Activated naive CD8-positive, alpha-beta T cell (primary cell): ENCODE data around the gene ZCWPW2.
A peak's percentile ranks its signal among the peaks of the same experiment; 100 is the strongest.

ENCODE experiments used
- H3K27ac Mint-ChIP-seq: one replicate; pipeline ENCODE4 v1.8.0; 2021; ENCODE audit warnings: mixed read lengths
- H3K27me3 Mint-ChIP-seq: one replicate; pipeline ENCODE4 v1.8.0; 2021; ENCODE audit warnings: mixed read lengths
- H3K36me3 Mint-ChIP-seq: one replicate; pipeline ENCODE4 v1.8.0; 2021; ENCODE audit warnings: mixed read lengths
- H3K4me1 Mint-ChIP-seq: one replicate; pipeline ENCODE4 v1.8.0; 2021; ENCODE audit warnings: low read depth, mixed read lengths
- H3K4me3 Mint-ChIP-seq: one replicate; pipeline ENCODE4 v1.8.0; 2021; ENCODE audit warnings: mild to moderate bottlenecking, mixed read lengths
- H3K9me3 Mint-ChIP-seq: one replicate; pipeline ENCODE4 v1.8.0; 2021; ENCODE audit warnings: low read depth, mixed read lengths

The ZCWPW2 gene, protein sequence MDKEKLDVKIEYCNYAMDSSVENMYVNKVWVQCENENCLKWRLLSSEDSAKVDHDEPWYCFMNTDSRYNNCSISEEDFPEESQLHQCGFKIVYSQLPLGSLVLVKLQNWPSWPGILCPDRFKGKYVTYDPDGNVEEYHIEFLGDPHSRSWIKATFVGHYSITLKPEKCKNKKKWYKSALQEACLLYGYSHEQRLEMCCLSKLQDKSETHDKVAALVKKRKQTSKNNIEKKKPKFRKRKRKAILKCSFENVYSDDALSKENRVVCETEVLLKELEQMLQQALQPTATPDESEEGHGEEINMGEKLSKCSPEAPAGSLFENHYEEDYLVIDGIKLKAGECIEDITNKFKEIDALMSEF

GRCh38 chr3:28348629-28349468, at the start of gene ZCWPW2, which contains the start of gene AZI2:
Gene ZCWPW2 (plus strand): TSS chr3:28348721. CDS start chr3:28413069, 64,348 bp downstream.
Gene AZI2 (minus strand): TSS chr3:28348824. CDS start chr3:28340617, 8,207 bp downstream.
- H3K36me3 Mint-ChIP-seq, result peaks cover 13% of the 10 kb centered on the region
- H3K9me3 Mint-ChIP-seq, result peaks cover 4% of the 10 kb centered on the region
- H3K27ac Mint-ChIP-seq, result peak within 1 kb of the TSS; percentile 87
- H3K27me3 Mint-ChIP-seq, result no peaks in the 10 kb centered on the region
- H3K4me3 Mint-ChIP-seq, result peak within 1 kb of the TSS; percentile 92
- peaks cover 46% of the 10 kb centered on the region for H3K4me1 Mint-ChIP-seq

GRCh38 chr3:28299705-28300104, 48.8 kb upstream of the ZCWPW2 start:
- Mint-ChIP-seq H3K9me3 (no peaks in the 10 kb centered on the region), H3K36me3 (peaks cover 4% of the 10 kb centered on the region), H3K4me1 (peaks cover 15% of the 10 kb centered on the region), H3K27me3 (no peaks in the 10 kb centered on the region), H3K4me3 (no peak overlapping the region), H3K27ac (no peak overlapping the region)

- Mint-ChIP-seq H3K9me3 (no peaks in the 10 kb centered on the region), H3K36me3 (peaks cover 5% of the 10 kb centered on the region), H3K27ac (no peak overlapping the region), H3K4me1 (peaks cover 9% of the 10 kb centered on the region), H3K4me3 (no peak overlapping the region), H3K27me3 (no peaks in the 10 kb centered on the region)
Observed at GRCh38 chr3:28300345-28300962, 48.1 kb upstream of the ZCWPW2 start.

- Mint-ChIP-seq H3K36me3 (peaks cover 8% of the 10 kb centered on the region), H3K9me3 (no peaks in the 10 kb centered on the region), H3K27ac (no peak overlapping the region), H3K27me3 (no peaks in the 10 kb centered on the region), H3K4me3 (no peak overlapping the region), H3K4me1 (peaks cover 3% of the 10 kb centered on the region)
Observed at GRCh38 chr3:28301688-28302087, 46.8 kb upstream of the ZCWPW2 start.

DNA sequence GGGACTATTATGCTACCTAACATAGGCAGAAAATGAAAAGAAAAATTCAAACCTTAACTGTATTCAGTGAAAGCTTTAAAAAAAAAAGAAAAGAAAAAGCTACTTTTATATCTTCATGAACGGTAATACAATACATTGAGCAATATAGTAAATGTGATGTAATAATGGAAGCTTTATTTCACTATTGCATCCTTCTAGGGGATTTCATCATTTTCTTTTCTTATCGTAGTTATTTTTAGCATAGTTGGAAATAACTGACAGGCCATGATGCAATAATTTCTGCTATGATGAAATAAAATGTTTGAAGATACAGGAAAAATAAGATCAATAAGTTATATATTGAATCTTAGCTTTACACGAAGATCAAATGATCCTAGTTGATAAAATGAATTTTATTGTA, 40.3 kb upstream of the ZCWPW2 start:
- peaks cover 7% of the 10 kb centered on the region for H3K36me3 Mint-ChIP-seq

GRCh38 chr3:28315711-28316110, 32.8 kb upstream of the ZCWPW2 start:
- H3K4me1 Mint-ChIP-seq, result peaks cover under 1% of the 10 kb centered on the region
- no peaks in the 10 kb centered on the region for H3K9me3 Mint-ChIP-seq
- no peaks in the 10 kb centered on the region for H3K36me3 Mint-ChIP-seq
- no peaks in the 10 kb centered on the region for H3K27me3 Mint-ChIP-seq
- no peak overlapping the region for H3K4me3 Mint-ChIP-seq
- H3K27ac Mint-ChIP-seq, result no peak overlapping the region

More for the DNA sequence above, 40.3 kb upstream of the ZCWPW2 start:
- Mint-ChIP-seq H3K9me3 (no peaks in the 10 kb centered on the region), H3K27me3 (no peaks in the 10 kb centered on the region), H3K4me1 (peaks cover 1% of the 10 kb centered on the region), H3K27ac (no peak overlapping the region), H3K4me3 (no peak overlapping the region)

- Mint-ChIP-seq H3K27ac (no peak overlapping the region), H3K4me1 (peaks cover 6% of the 10 kb centered on the region)
Observed at GRCh38 chr3:28316226-28316625, 32.3 kb upstream of the ZCWPW2 start.

DNA sequence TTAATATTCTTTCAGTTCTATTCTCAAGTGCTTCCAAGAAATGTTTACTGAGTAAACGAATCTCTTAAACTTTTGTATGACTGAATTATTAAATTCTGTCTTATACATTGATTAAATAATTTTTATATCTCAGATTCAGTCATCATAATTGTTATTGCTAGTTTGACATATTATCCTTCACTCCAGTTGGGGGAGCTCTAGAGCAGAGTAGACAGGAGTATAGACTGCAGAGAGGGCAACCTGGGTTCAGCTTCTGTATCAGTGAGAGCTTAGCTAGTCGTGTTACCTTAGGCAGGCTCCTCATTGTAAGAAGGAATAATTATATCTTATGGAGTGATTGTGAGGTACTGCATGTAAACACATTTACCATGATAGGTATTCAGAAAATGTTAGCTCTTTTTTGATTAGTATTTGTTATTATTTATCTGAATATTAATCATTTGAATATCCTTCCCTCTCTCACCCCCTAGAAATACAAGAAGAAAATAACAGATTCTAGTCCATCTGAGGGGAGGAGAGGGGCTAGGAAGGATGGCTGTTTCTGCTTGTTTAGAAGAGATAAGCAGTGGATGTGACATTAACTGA, 31.0 kb upstream of the ZCWPW2 start:
- Mint-ChIP-seq H3K4me1 (peaks cover 6% of the 10 kb centered on the region), H3K4me3 (no peak overlapping the region), H3K27ac (no peak overlapping the region), H3K9me3 (no peaks in the 10 kb centered on the region), H3K27me3 (no peaks in the 10 kb centered on the region), H3K36me3 (no peaks in the 10 kb centered on the region)

More at GRCh38 chr3:28316226-28316625, 32.3 kb upstream of the ZCWPW2 start:
- Mint-ChIP-seq H3K36me3 (no peaks in the 10 kb centered on the region), H3K27me3 (no peaks in the 10 kb centered on the region), H3K9me3 (no peaks in the 10 kb centered on the region), H3K4me3 (no peak overlapping the region)

- Mint-ChIP-seq H3K36me3 (peaks cover 3% of the 10 kb centered on the region), H3K27me3 (no peaks in the 10 kb centered on the region), H3K9me3 (no peaks in the 10 kb centered on the region), H3K4me3 (no peak overlapping the region), H3K4me1 (peaks cover 11% of the 10 kb centered on the region), H3K27ac (no peak overlapping the region)
Observed at GRCh38 chr3:28320981-28321380, 27.5 kb upstream of the ZCWPW2 start.

DNA sequence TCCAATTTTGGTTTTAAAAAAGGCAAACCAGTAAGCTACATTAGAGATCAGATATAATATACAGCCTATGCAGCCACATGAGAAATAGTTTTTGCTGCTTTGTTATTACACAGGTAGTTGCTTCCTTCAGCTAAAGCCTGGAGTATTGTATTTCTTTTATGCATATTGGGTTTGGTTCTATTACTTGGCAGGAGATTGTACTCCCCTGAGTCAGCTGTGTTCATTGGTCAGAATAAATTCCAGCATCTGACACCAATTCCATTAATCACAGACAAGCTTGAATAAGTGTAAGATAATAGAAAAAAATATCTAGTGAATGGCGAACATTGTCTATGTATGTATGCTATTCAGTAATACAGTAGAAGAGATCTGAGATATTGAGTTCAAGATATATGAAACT, 26.1 kb upstream of the ZCWPW2 start:
- peaks cover 23% of the 10 kb centered on the region for H3K4me1 Mint-ChIP-seq
- no peak overlapping the region for H3K27ac Mint-ChIP-seq
- H3K4me3 Mint-ChIP-seq, result no peak overlapping the region
- H3K9me3 Mint-ChIP-seq, result no peaks in the 10 kb centered on the region
- no peaks in the 10 kb centered on the region for H3K27me3 Mint-ChIP-seq
- peaks cover 3% of the 10 kb centered on the region for H3K36me3 Mint-ChIP-seq

DNA sequence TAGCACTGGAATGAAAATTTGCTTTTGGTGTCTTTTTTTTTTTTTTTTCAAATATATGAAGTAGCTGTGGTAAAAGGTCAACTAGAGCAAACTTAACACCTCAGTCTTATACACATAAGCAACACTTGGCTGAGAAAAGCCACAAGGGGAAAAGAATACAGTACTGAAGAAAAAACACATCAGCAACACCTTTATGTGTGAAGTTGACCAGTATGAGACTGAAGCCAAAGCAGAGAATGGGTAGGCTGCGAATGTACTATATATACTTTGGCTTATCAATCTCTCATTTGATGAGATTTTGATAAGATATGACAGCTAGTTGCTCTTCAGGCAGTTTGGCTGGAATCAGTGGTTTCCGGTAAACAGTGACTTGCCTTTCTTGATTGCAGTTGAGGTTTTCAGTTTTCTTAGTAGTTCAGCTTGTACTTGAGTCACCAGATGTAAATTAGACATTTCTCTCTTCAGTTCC, 22.0 kb upstream of the ZCWPW2 start:
- H3K9me3 Mint-ChIP-seq, result no peaks in the 10 kb centered on the region
- no peak overlapping the region for H3K4me3 Mint-ChIP-seq
- H3K27me3 Mint-ChIP-seq, result no peaks in the 10 kb centered on the region
- H3K27ac Mint-ChIP-seq, result peak overlapping the region; percentile 8
- peaks cover 21% of the 10 kb centered on the region for H3K4me1 Mint-ChIP-seq
- H3K36me3 Mint-ChIP-seq, result peaks cover 5% of the 10 kb centered on the region

DNA sequence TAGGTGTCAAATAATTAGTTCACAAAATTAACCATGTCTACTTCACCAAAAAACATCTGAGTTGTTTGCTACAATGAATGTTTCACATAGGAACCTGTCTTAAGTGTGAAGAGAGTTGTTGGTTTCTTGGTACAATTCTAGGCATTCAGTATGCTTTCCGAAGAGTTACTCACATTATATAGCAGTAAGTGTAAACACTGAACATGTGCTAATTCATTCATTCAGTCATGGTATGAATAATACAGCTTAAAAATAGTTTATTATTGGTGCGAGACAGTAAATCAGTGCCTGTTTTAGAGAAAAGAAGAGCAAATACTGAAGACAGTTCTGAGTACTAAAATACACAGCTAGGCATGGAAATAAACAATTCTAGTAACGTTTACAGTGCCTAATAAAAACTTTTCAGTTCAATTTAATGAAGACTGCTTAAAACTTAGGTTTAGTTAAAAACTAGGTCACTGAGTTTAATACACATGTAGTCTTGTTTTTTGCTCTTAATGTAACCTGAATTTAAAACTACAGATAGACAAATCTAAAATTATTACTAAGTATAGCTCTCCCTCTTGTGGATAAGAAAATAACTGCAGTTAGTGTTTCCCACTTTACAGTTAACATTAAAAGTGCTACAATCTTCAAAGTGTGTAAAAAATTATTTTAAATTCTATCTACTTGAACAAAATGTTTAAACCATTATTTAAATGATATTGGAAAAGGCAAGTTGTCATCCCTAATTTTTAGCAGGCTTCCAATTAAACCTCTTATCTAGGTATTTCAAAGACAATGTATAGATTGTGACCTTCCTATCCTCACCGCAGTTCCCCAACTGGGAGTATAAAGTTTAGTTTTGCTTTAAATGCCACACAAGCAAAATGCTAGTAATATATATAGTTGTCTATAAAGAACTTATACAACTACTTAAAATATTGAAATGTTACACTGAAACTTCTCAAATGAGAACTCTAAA, 20.1 kb upstream of the ZCWPW2 start:
- Mint-ChIP-seq H3K9me3 (no peaks in the 10 kb centered on the region), H3K4me1 (peaks cover 21% of the 10 kb centered on the region), H3K36me3 (peaks cover 5% of the 10 kb centered on the region), H3K27ac (no peak overlapping the region), H3K4me3 (no peak overlapping the region), H3K27me3 (no peaks in the 10 kb centered on the region)

DNA sequence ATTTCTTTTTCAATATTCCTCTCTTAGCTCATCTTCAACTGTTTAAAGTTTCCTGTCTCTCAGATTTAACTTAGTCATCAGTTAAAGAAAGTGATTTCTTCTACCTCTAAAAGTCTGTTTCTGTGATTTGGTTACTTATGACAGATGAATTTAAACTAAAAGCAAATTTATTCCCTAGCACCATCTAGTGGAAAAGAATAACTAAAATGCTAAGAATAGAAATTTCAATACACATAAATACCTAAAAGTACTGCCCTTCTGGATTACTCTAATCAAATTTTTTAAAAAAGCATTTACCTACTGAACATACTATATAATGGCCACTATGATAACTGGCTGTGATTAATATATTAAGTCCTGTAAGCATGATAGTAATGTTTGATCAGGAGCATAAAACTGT, 14.0 kb upstream of the ZCWPW2 start:
- H3K27ac Mint-ChIP-seq, result no peak overlapping the region
- H3K36me3 Mint-ChIP-seq, result peaks cover 5% of the 10 kb centered on the region
- H3K27me3 Mint-ChIP-seq, result no peaks in the 10 kb centered on the region
- H3K9me3 Mint-ChIP-seq, result no peaks in the 10 kb centered on the region
- H3K4me1 Mint-ChIP-seq, result peaks cover 11% of the 10 kb centered on the region
- no peak overlapping the region for H3K4me3 Mint-ChIP-seq

GRCh38 chr3:28335246-28335645, 13.3 kb upstream of the ZCWPW2 start:
- Mint-ChIP-seq H3K4me3 (no peak overlapping the region), H3K27me3 (no peaks in the 10 kb centered on the region), H3K36me3 (peaks cover 8% of the 10 kb centered on the region), H3K27ac (no peak overlapping the region), H3K9me3 (no peaks in the 10 kb centered on the region), H3K4me1 (peaks cover 11% of the 10 kb centered on the region)
